Sigmoid colon (tissue), 7 donors: Measurements from ENCODE around the gene AUTS2. TPM values are rescaled to one million over a fixed set of nuclear protein-coding genes. Genes with fewer than 3 reads are reported as not detected.

Experiments
- DNase-seq: peaks from one replicate; pipeline ENCODE4 v3.0.0-alpha.2; 2019
- H3K27ac ChIP-seq, 4 donors: fragments of 200-600 bp; sonication (generic); one replicate each; pipeline ENCODE4 v1.5.1; 2016 to 2019; ENCODE audit warnings: mild to moderate bottlenecking in 1 of 4
- H3K27me3 ChIP-seq, 3 donors: fragments of 200-600 bp; sonication (generic); one replicate each; pipeline ENCODE4 v1.5.1; 2019; ENCODE audit warnings: mild to moderate bottlenecking in 1 of 3
- H3K36me3 ChIP-seq, 4 donors: fragments of 200-600 bp; sonication (generic); one replicate each; pipeline ENCODE4 v1.5.1; 2016 to 2019
- H3K4me1 ChIP-seq, 4 donors: fragments of 200-600 bp; sonication (generic); one replicate each; pipeline ENCODE4 v1.5.1; 2017 to 2019
- H3K4me3 ChIP-seq, 4 donors: fragments of 200-600 bp; sonication (generic); one replicate each; pipeline ENCODE4 v1.5.1; 2017 to 2019; ENCODE audit warnings: mild to moderate bottlenecking in 2 of 4, moderate library complexity in 1 of 4
- H3K9me3 ChIP-seq, 4 donors: fragments of 200-600 bp in 3 of 4; sonication (generic) in 3 of 4; one replicate each; pipeline versions ENCODE4 v1.5.1 to v1.6.1; 2013 to 2019
- CTCF ChIP-seq, 4 experiments: fragments of 450-650 bp in 3 of 4; fragments of 200-600 bp in 1 of 4; IDR thresholded peaks; one replicate each; pipeline ENCODE4 v1.5.1; 2016 to 2019; ENCODE audit warnings: antibody characterized with exemption in 4 of 4, mild to moderate bottlenecking in 3 of 4, moderate library complexity in 2 of 4
- EP300 ChIP-seq, 4 donors: sonication (generic); formaldehyde crosslinking; IDR thresholded peaks; one replicate each; pipeline ENCODE4 v1.6.1; 2017; ENCODE audit warnings: antibody characterized with exemption in 4 of 4
- POLR2A ChIP-seq, 2 donors: fragments of 450-650 bp; IDR thresholded peaks; one replicate each; pipeline ENCODE4 v1.6.1; 2016; ENCODE audit warnings: antibody characterized with exemption in 2 of 2, mild to moderate bottlenecking in 2 of 2, moderate library complexity in 2 of 2
- POLR2AphosphoS5 ChIP-seq, 4 donors: sonication (generic); formaldehyde crosslinking; IDR thresholded peaks; one replicate each; pipeline ENCODE4 v1.6.1; 2017; ENCODE audit warnings: antibody characterized with exemption in 4 of 4
- WGBS, 2 donors: extraction: QIAGEN DNeasy Blood & Tissue Kit; methylation state at CpG; one replicate each; pipeline ENCODE4 v1.1.7; 2013; 5-methylcytosine and 5-hydroxymethylcytosine counted together
- intact Hi-C: fragments of 100-400 bp; cut with DNase I; formaldehyde crosslinking; loops from one replicate; pipeline ENCODE4 v1.15.1; 2023
- polyA plus RNA-seq, 3 donors: library from polyadenylated mRNA; stranded (reverse); fragments of 200-250 nt; gene quantifications; one replicate each; pipeline ENCODE4 v1.2.3, GENCODE V29; 2013
- total RNA-seq, 4 donors: library from RNA; depleted of rRNA; stranded (reverse); fragments of >200 nt; gene quantifications; one replicate each; pipeline ENCODE4 v1.1.0, GENCODE V29; 2016
- donor health status: healthy with polysubstance abuse.
- donor health status: Bipolar disorder and iron deficiency.
- donor health status: healthy.

AUTS2 gene
- total and polyA plus RNA-seq, 7 donors: 3.6 to 55.7 (median 25.5) TPM

- intact Hi-C loops: loop anchor here (5.0 kb wide), 1 partner anchor 653 kb away; no protein-coding TSS in a partner anchor
- no peak for TF ChIP-seq POLR2A (IDR thresholded peaks at IDR 0.05)
- TF ChIP-seq POLR2AphosphoS5 (IDR thresholded peaks at IDR 0.05): no peak
- TF ChIP-seq EP300 (IDR thresholded peaks at IDR 0.05): no peak
- TF ChIP-seq CTCF (IDR thresholded peaks at IDR 0.05): no peak
- 77 to 87% methylated on average over 4 of the region's 4 CpGs for WGBS, 2 donors
These were observed 446.2 kb downstream of the AUTS2 start for GRCh38 chr7:70044525-70044924.

GRCh38 chr7:70044981-70045380 lies 446.7 kb downstream of the AUTS2 start:
- no peak for DNase-seq
- TF ChIP-seq CTCF (IDR thresholded peaks at IDR 0.05) (no peak), POLR2A (IDR thresholded peaks at IDR 0.05) (no peak), POLR2AphosphoS5 (IDR thresholded peaks at IDR 0.05) (no peak), EP300 (IDR thresholded peaks at IDR 0.05) (no peak)
- WGBS, 2 donors: 31 to 77% methylated on average over 3 of the region's 3 CpGs
- Histone ChIP-seq H3K4me1 (peaks cover 0 to 26% (median 22%) of the 10 kb centered on the region in 4 donors), H3K4me3 (no peak overlapping the region), H3K27ac (no peak overlapping the region), H3K27me3 (no peaks in the 10 kb centered on the region), H3K9me3 (no peaks in the 10 kb centered on the region), H3K36me3 (no peaks in the 10 kb centered on the region)
- intact Hi-C loops: loop anchor here (5.0 kb wide), 1 partner anchor 652 kb away; no protein-coding TSS in a partner anchor

More at GRCh38 chr7:70044525-70044924, 446.2 kb downstream of the AUTS2 start:
- Histone ChIP-seq H3K4me3 (no peak overlapping the region), H3K27ac (no peak overlapping the region), H3K9me3 (no peaks in the 10 kb centered on the region), H3K36me3 (no peaks in the 10 kb centered on the region), H3K27me3 (no peaks in the 10 kb centered on the region), H3K4me1 (peaks cover 0 to 26% (median 22%) of the 10 kb centered on the region in 4 donors)
- no peak for DNase-seq

GRCh38 chr7:70047384-70047783 lies 449.1 kb downstream of the AUTS2 start:
- Histone ChIP-seq H3K36me3 (no peaks in the 10 kb centered on the region), H3K4me1 (peaks cover 0 to 28% (median 22%) of the 10 kb centered on the region in 4 donors), H3K27me3 (no peaks in the 10 kb centered on the region), H3K27ac (no peak overlapping the region), H3K4me3 (no peak overlapping the region), H3K9me3 (no peaks in the 10 kb centered on the region)
- no peak for DNase-seq
- intact Hi-C loops: no loop called here
- no peak for TF ChIP-seq EP300 (IDR thresholded peaks at IDR 0.05)
- TF ChIP-seq POLR2A (IDR thresholded peaks at IDR 0.05): no peak
- no peak for TF ChIP-seq POLR2AphosphoS5 (IDR thresholded peaks at IDR 0.05)
- no peak for TF ChIP-seq CTCF (IDR thresholded peaks at IDR 0.05)
- WGBS, 2 donors: 20 to 75% methylated on average over 1 of the region's 1 CpG

- Histone ChIP-seq H3K27ac (no peak overlapping the region), H3K9me3 (no peaks in the 10 kb centered on the region), H3K36me3 (no peaks in the 10 kb centered on the region), H3K4me3 (no peak overlapping the region), H3K4me1 (peaks cover 0 to 28% (median 23%) of the 10 kb centered on the region in 4 donors), H3K27me3 (no peaks in the 10 kb centered on the region)
- intact Hi-C loops: no loop called here
- TF ChIP-seq POLR2AphosphoS5 (IDR thresholded peaks at IDR 0.05) (no peak), EP300 (IDR thresholded peaks at IDR 0.05) (no peak)
- DNase-seq: no peak
- WGBS, 2 donors: 46 to 60% methylated on average over 3 of the region's 3 CpGs
These were observed 449.7 kb downstream of the AUTS2 start for GRCh38 chr7:70047891-70048448.

- no peaks in the 10 kb centered on the region for H3K36me3 ChIP-seq
- H3K4me1 ChIP-seq: peaks cover 0 to 27% (median 14%) of the 10 kb centered on the region in 4 donors
- H3K9me3 ChIP-seq: no peaks in the 10 kb centered on the region
- no peak for TF ChIP-seq CTCF (IDR thresholded peaks at IDR 0.05)
- TF ChIP-seq POLR2A (IDR thresholded peaks at IDR 0.05): no peak
- no peak for TF ChIP-seq POLR2AphosphoS5 (IDR thresholded peaks at IDR 0.05)
- no peak for TF ChIP-seq EP300 (IDR thresholded peaks at IDR 0.05)
- no peaks in the 10 kb centered on the region for H3K27me3 ChIP-seq
- no peak overlapping the region for H3K4me3 ChIP-seq
- 88 to 91% methylated on average over 1 of the region's 1 CpG for WGBS, 2 donors
- DNase-seq: no peak
- intact Hi-C loops: no loop called here
- H3K27ac ChIP-seq: no peak overlapping the region
These were observed 453.5 kb downstream of the AUTS2 start for GRCh38 chr7:70051726-70052125.
